ENCODE measurements around the gene DOCK3.

DOCK3 gene

GRCh38 chr3:50982540-50983325 is 308.0 kb downstream of the DOCK3 start:
- TF ChIP-seq REST (IDR thresholded peaks at IDR 0.05; ENCODE audit: insufficient read depth in 1 of 2, low read depth in 2 of 2, low read length in 2 of 2) (no peak), TAF1 (IDR thresholded peaks at IDR 0.05; ENCODE audit: borderline replicate concordance, insufficient read depth, low read length) (no peak), FOXP2 (optimal IDR thresholded peaks at IDR 0.05; ENCODE audit: borderline replicate concordance, extremely low read depth, extremely low read length, insufficient read depth) (no peak), SIN3A (IDR thresholded peaks at IDR 0.05; ENCODE audit: borderline replicate concordance, insufficient read depth, low read length) (no peak), POLR2AphosphoS5 (IDR thresholded peaks at IDR 0.05; ENCODE audit: low read depth, low read length) (no peak)

GRCh38 chr3:50983887-50984286 is 309.2 kb downstream of the DOCK3 start:
- no peak for TF ChIP-seq TAF1 (IDR thresholded peaks at IDR 0.05; ENCODE audit: borderline replicate concordance, insufficient read depth, low read length)
- TF ChIP-seq FOXP2 (optimal IDR thresholded peaks at IDR 0.05; ENCODE audit: borderline replicate concordance, extremely low read depth, extremely low read length, insufficient read depth), result no peak
- no peak for TF ChIP-seq SIN3A (IDR thresholded peaks at IDR 0.05; ENCODE audit: borderline replicate concordance, insufficient read depth, low read length)
- TF ChIP-seq POLR2AphosphoS5 (IDR thresholded peaks at IDR 0.05; ENCODE audit: low read depth, low read length), result no peak
- TF ChIP-seq REST (IDR thresholded peaks at IDR 0.05; ENCODE audit: insufficient read depth in 1 of 2, low read depth in 2 of 2, low read length in 2 of 2), result no peak

GRCh38 chr3:50985893-50986292 is 311.2 kb downstream of the DOCK3 start:
- no peak for TF ChIP-seq SIN3A (IDR thresholded peaks at IDR 0.05; ENCODE audit: borderline replicate concordance, insufficient read depth, low read length)
- no peak for TF ChIP-seq REST (IDR thresholded peaks at IDR 0.05; ENCODE audit: insufficient read depth in 1 of 2, low read depth in 2 of 2, low read length in 2 of 2)
- TF ChIP-seq POLR2AphosphoS5 (IDR thresholded peaks at IDR 0.05; ENCODE audit: low read depth, low read length), result no peak
- no peak for TF ChIP-seq TAF1 (IDR thresholded peaks at IDR 0.05; ENCODE audit: borderline replicate concordance, insufficient read depth, low read length)
- TF ChIP-seq FOXP2 (optimal IDR thresholded peaks at IDR 0.05; ENCODE audit: borderline replicate concordance, extremely low read depth, extremely low read length, insufficient read depth), result no peak

- no peak for TF ChIP-seq FOXP2 (optimal IDR thresholded peaks at IDR 0.05; ENCODE audit: borderline replicate concordance, extremely low read depth, extremely low read length, insufficient read depth)
- TF ChIP-seq POLR2AphosphoS5 (IDR thresholded peaks at IDR 0.05; ENCODE audit: low read depth, low read length), result no peak
- TF ChIP-seq SIN3A (IDR thresholded peaks at IDR 0.05; ENCODE audit: borderline replicate concordance, insufficient read depth, low read length), result no peak
- no peak for TF ChIP-seq REST (IDR thresholded peaks at IDR 0.05; ENCODE audit: insufficient read depth in 1 of 2, low read depth in 2 of 2, low read length in 2 of 2)
- TF ChIP-seq TAF1 (IDR thresholded peaks at IDR 0.05; ENCODE audit: borderline replicate concordance, insufficient read depth, low read length), result no peak
Observed at GRCh38 chr3:50986726-50987125, 312.0 kb downstream of the DOCK3 start.

All from PFSK-1 (cell line).